ENCODE data around the gene KRTAP3-2.

- no peak for TF ChIP-seq POLR2A (IDR thresholded peaks at IDR 0.05; ENCODE audit: low read depth)
- TF ChIP-seq CTCF (IDR thresholded peaks at IDR 0.05), result no peak
- no peak for TF ChIP-seq EP300 (IDR thresholded peaks at IDR 0.05)
Measured at GRCh38 chr17:40960144-40960543, 39.6 kb downstream of the KRTAP3-2 start.

Data from esophagus muscularis mucosa (tissue), 4 donors.